Measurements from ENCODE around the gene GPRASP3. TPM values are rescaled to one million over a fixed set of nuclear protein-coding genes. Genes with fewer than 3 reads are reported as not detected.
"Not testable (repeated sequence)": the region's sequence is repeated elsewhere in the genome, so short reads cannot be mapped to it uniquely, and the experiment has no call there.

The GPRASP3 gene
- total RNA-seq (2014; rRNA removed; shearing (Covaris generic)), result 0.03 and 1.1 TPM in 2 replicates

GRCh38 chrX:102720237-102721168, at the start of gene GPRASP3:
TSS of gene GPRASP3 (plus strand) at chrX:102720743. CDS start at chrX:102748996, 28,253 bp downstream.
- no peak for DNase-seq (ENCODE audit: low spot score)

DNA sequence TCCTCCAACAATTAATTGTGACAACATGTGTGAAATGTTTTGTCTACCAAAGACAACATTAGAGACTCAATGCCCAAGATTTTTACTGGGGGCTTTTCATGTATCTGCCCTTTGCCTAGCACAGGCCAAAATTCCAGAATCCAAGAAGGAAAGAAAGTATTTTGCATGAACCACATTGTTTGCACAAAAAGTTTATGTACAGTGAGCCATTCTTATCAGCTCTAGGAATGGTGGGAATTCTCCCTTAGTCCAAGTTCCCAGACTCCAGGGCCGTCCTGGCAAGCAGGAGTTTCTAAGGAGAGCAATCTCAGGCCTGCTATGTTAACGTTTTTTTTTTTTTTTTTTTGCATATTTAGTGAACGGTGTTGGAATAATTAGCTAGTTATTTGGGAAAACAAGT, 47.7 kb upstream of the GPRASP3 start:
- no peak for DNase-seq (ENCODE audit: low spot score)

GRCh38 chrX:102677479-102677878, 43.1 kb upstream of the GPRASP3 start:
- DNase-seq (ENCODE audit: low spot score), result not testable (repeated sequence)

- DNase-seq (ENCODE audit: low spot score), result no peak
Measured at GRCh38 chrX:102684772-102685520, 35.6 kb upstream of the GPRASP3 start.

DNA sequence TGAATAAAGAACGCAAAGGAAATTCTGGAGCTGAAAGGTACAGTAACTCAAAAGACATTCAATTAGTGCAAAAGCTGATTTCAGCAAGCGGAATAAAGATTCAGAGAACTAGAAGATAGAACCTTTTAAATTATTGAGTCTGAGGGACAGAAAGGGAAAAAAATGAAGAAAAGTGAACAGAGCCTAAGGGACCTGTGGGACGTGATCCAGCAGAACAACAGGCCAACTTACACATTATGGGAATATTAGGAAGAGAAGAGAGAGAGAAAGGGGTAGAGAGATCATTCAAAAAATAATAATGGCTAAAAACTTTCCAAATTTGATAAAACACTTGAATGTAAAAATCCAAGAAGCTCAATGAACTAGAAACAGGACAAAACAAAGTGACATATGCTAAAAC, 25.8 kb upstream of the GPRASP3 start:
- DNase-seq (ENCODE audit: low spot score), result no peak

GRCh38 chrX:102696306-102696705, 24.2 kb upstream of the GPRASP3 start:
- no peak for DNase-seq (ENCODE audit: low spot score)

DNA sequence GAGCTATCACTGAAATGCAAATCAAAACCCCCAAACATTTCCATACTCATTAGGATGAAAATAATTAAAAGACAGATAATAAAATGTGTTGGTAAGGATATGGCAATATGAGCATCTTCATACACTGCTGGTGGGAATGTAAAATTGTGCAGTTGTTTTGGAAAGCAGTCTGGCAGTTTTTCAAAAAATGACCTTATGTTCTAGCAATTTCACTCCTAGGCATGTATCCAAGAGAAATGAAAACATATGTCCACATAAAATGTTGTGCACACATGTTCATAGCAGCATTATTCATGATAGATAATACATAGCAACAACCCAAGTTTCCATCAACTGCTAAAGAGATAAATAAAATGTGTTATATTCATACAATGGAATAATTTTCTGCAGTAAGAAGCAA, 23.0 kb upstream of the GPRASP3 start:
- no peak for DNase-seq (ENCODE audit: low spot score)

GRCh38 chrX:102708900-102709299, 11.6 kb upstream of the GPRASP3 start:
- DNase-seq (ENCODE audit: low spot score), result no peak

DNA sequence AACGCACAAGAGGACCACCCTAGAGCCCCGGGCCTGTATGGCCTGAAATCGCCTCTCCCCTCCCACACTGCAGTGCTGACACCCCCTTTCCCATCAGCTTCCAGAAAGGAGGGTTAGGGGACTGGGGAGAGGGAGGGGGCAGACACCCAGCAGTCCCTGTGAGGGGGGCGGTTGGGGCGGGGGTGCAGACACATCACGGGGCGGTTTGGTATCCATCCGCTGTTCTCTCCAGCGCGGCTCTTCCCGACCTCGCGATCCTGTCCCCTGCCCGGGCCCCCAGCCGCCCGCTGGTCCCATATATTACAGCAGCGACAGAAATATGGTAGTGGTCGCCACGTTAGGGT, 8.7 kb upstream of the GPRASP3 start:
- no peak for DNase-seq (ENCODE audit: low spot score)

GRCh38 chrX:102712216-102712966, 8.2 kb upstream of the GPRASP3 start, which contains the start of gene GPRASP2:
TSS of gene GPRASP2 (plus strand) at chrX:102712448. CDS start at chrX:102714870, 2,422 bp downstream.
- DNase-seq (ENCODE audit: low spot score), result no peak

GRCh38 chrX:102712981-102713625, 7.4 kb upstream of the GPRASP3 start:
- peak; percentile 48 for DNase-seq (ENCODE audit: low spot score)

GRCh38 chrX:102714994-102715393, 5.5 kb upstream of the GPRASP3 start:
- DNase-seq (ENCODE audit: low spot score), result no peak

- DNase-seq (ENCODE audit: low spot score), result no peak
Measured at GRCh38 chrX:102715967-102716366, 4.6 kb upstream of the GPRASP3 start.

- not testable (repeated sequence) for DNase-seq (ENCODE audit: low spot score)
Measured at GRCh38 chrX:102721169-102721506, 595 bp downstream of the GPRASP3 start.

DNA sequence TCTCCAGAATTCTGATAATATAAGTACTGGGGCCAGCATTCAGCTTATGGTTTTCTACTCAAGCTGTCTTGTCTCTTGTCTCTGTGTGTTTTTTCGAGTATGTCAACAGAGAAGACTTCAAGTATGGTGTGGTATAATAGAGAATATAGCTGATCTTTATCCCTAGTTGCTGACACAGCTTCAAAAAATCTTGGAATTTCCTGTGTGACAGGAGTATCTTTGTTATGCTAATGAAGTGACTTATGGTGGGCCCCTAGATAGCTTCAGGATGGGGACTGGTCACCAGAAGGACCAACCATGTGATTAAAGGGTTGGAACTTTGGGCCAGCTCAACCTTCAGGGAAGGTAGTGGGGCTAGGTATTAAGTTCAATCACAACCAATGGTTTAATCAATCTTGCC, 2.9 kb downstream of the GPRASP3 start:
- no peak for DNase-seq (ENCODE audit: low spot score)

GRCh38 chrX:102727761-102728160, 7.2 kb downstream of the GPRASP3 start:
- no peak for DNase-seq (ENCODE audit: low spot score)

DNA sequence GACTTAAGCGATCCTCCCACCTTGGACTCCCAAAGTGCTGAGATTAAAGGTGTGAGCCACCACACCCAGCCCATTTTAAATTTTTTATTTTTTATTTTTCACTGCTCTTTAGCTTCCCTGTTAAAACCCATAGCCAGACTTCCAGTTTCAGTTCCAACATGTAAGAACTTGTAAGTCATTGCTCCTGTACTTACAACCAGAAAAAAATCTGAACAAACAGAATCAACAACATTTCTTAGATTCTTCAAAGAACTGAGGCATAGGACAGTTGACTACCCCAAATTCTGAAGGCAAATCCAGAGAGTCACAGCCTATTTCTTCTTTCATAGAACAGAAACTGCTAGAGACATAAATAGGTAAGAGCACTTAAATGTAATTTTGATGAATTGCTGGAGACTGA, 8.1 kb downstream of the GPRASP3 start:
- DNase-seq (ENCODE audit: low spot score), result no peak

DNA sequence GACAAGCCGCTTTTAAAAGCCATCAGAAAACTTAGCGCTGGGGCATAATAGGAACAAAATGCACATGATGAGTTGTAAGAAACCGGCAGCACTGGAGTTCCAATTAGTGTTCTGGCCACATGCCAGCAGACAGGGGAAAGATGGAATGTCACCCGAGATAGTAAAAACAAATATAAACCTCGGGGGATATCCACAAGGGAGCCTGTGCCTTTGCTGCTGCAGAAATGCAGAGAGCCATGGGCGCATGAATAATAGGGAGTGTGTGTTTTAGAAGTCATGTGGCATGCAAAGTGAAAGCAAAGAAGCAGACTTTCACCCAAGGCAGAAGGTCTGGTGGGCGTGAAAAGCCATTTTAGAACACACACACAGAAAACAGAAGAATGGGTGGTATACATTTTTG, 19.1 kb downstream of the GPRASP3 start:
- no peak for DNase-seq (ENCODE audit: low spot score)

- no peak for DNase-seq (ENCODE audit: low spot score)
Measured at GRCh38 chrX:102744307-102744706, 23.8 kb downstream of the GPRASP3 start.

- DNase-seq (ENCODE audit: low spot score), result no peak
Measured at GRCh38 chrX:102745513-102745856, 24.9 kb downstream of the GPRASP3 start.

GRCh38 chrX:102745857-102746584, 25.5 kb downstream of the GPRASP3 start:
- no peak for DNase-seq (ENCODE audit: low spot score)

All from HT-29 (cell line).